Measurements from ENCODE around the gene GABRA1. TPM values are rescaled to one million over a fixed set of nuclear protein-coding genes. Genes with fewer than 3 reads are reported as not detected.

GABRA1 gene
- total and polyA plus RNA-seq, 2 donors (not counting 1 experiment from before 2014, with no cell fraction given) = not detected

DNA sequence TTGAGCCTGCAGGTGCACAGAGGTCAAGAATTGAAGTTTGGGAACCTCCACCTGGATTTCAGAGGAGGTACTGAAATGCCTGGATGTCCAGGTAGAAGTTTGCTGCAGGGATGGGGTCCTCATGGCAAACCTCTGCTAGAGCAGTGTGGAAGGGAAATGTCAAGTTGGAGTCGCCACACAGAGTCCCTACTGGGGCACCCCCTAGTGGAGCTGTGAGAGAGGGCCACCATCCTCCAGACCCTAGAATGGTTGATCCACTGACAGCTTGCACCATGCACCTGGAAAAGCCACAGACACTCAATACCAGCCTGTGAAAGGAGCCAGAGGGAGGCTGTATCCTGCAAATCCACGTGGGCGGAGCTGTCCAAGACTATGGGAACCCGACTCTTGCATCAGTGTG is 78.0 kb downstream of the GABRA1 start:
- Histone ChIP-seq H3K4me2 (replicated peaks; ENCODE audit: low read depth, low read length, poor library complexity, severe bottlenecking) (no peak overlapping the region), H3K36me3 (replicated peaks in 1 of 2; ENCODE audit: control extremely low read depth in 1 of 2, control insufficient read depth in 1 of 2, extremely low read depth in 1 of 2, insufficient read depth in 2 of 2, low read length in 1 of 2) (no peaks in the 10 kb centered on the region), H3K4me3 (ENCODE audit: control extremely low read depth in 1 of 5, extremely low read depth in 1 of 5, insufficient read depth in 1 of 5, low read depth in 2 of 5, low read length in 4 of 5) (no peak overlapping the region), H2AFZ (ENCODE audit: insufficient read depth, low read depth, low read length, poor library complexity, severe bottlenecking) (no peak overlapping the region), H3K4me1 (ENCODE audit: control insufficient read depth in 2 of 2, insufficient read depth in 2 of 2, low read length in 2 of 2) (no peaks in the 10 kb centered on the region), H3K27ac (ENCODE audit: low read length in 2 of 2) (no peak overlapping the region), H3K9ac (ENCODE audit: low read length) (no peak overlapping the region), H3K27me3 (replicated peaks in 1 of 4; ENCODE audit: control extremely low read depth in 1 of 4, control insufficient read depth in 3 of 4, insufficient read depth in 4 of 4, low read length in 3 of 4) (no peaks in the 10 kb centered on the region), H3K9me3 (ENCODE audit: control extremely low read depth in 1 of 3, control insufficient read depth in 2 of 3, insufficient read depth in 1 of 3, low read length in 2 of 3) (peaks cover 0 to 8% (median 0%) of the 10 kb centered on the region in 3 donors), H3K79me2 (ENCODE audit: control insufficient read depth, insufficient read depth, low read length) (no peaks in the 10 kb centered on the region), H4K20me1 (ENCODE audit: control insufficient read depth, insufficient read depth, low read length, poor library complexity, severe bottlenecking) (no peaks in the 10 kb centered on the region)
- no peak for ATAC-seq (ENCODE audit: low read depth)
- POLR2A ChIA-PET = no interaction called here
- Mint-ChIP-seq H3K4me3 (no peak overlapping the region), H3K27ac (no peak overlapping the region), H3K4me1 (no peaks in the 10 kb centered on the region), H3K9me3 (ENCODE audit: insufficient read depth) (peaks cover 6% of the 10 kb centered on the region), H3K27me3 (no peaks in the 10 kb centered on the region)
- TF ChIP-seq CTCF (IDR thresholded peaks at IDR 0.05) (no peak), EZH2 (IDR thresholded peaks at IDR 0.05; ENCODE audit: borderline replicate concordance, insufficient read depth, low read depth, low read length, poor library complexity, severe bottlenecking) (no peak)
- WGBS (ENCODE audit: insufficient coverage) = 88% methylated on average over 4 of the region's 4 CpGs
- CTCF ChIA-PET = no interaction called here
- intact Hi-C loops (cut with micrococcal nuclease) = no loop called here
- DNase-seq = no peak

DNA sequence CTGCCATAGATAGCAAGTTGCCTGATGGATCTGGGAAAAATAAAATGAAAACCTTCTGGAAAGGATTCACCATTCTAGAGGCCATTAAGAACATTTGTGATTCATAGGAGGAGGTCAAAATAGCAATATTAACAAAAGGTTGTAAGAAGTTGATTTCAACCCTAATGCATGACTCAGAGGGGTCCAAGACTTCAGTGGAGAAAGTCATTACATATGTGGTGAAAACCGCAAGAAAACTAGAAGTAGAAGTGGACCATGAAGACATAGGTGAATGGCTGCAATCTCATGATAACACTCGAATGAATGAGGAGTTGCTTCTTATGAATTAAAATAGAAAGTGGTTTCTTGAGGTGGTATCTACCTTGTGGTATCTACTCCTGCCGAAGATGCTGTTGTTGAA is 86.6 kb downstream of the GABRA1 start:
- no peak overlapping the region for H2AFZ ChIP-seq (ENCODE audit: insufficient read depth, low read depth, low read length, poor library complexity, severe bottlenecking)
- H3K79me2 ChIP-seq (ENCODE audit: control insufficient read depth, insufficient read depth, low read length) = no peaks in the 10 kb centered on the region
- no peaks in the 10 kb centered on the region for H4K20me1 ChIP-seq (ENCODE audit: control insufficient read depth, insufficient read depth, low read length, poor library complexity, severe bottlenecking)
- ChIA-PET POLR2A (no interaction called here), CTCF (no interaction called here)
- no peak overlapping the region for H3K27ac Mint-ChIP-seq
- WGBS (ENCODE audit: insufficient coverage) = 86% methylated on average over 1 of the region's 3 CpGs
- H3K4me1 ChIP-seq (ENCODE audit: control insufficient read depth in 2 of 2, insufficient read depth in 2 of 2, low read length in 2 of 2) = no peaks in the 10 kb centered on the region
- H3K4me3 ChIP-seq (ENCODE audit: control extremely low read depth in 1 of 5, extremely low read depth in 1 of 5, insufficient read depth in 1 of 5, low read depth in 2 of 5, low read length in 4 of 5) = no peak overlapping the region
- H3K27me3 Mint-ChIP-seq = no peaks in the 10 kb centered on the region
- H3K9me3 Mint-ChIP-seq (ENCODE audit: insufficient read depth) = no peaks in the 10 kb centered on the region
- no peak overlapping the region for H3K9ac ChIP-seq (ENCODE audit: low read length)
- no peaks in the 10 kb centered on the region for H3K4me1 Mint-ChIP-seq
- no peak overlapping the region for H3K4me2 ChIP-seq (replicated peaks; ENCODE audit: low read depth, low read length, poor library complexity, severe bottlenecking)
- no peak overlapping the region for H3K4me3 Mint-ChIP-seq
- no peaks in the 10 kb centered on the region for H3K36me3 ChIP-seq (replicated peaks in 1 of 2; ENCODE audit: control extremely low read depth in 1 of 2, control insufficient read depth in 1 of 2, extremely low read depth in 1 of 2, insufficient read depth in 2 of 2, low read length in 1 of 2)
- TF ChIP-seq CTCF (IDR thresholded peaks at IDR 0.05) (no peak), EZH2 (IDR thresholded peaks at IDR 0.05; ENCODE audit: borderline replicate concordance, insufficient read depth, low read depth, low read length, poor library complexity, severe bottlenecking) (no peak)
- H3K27ac ChIP-seq (ENCODE audit: low read length in 2 of 2) = no peak overlapping the region
- DNase-seq = no peak
- no peaks in the 10 kb centered on the region for H3K9me3 ChIP-seq (ENCODE audit: control extremely low read depth in 1 of 3, control insufficient read depth in 2 of 3, insufficient read depth in 1 of 3, low read length in 2 of 3)
- H3K27me3 ChIP-seq (replicated peaks in 1 of 4; ENCODE audit: control extremely low read depth in 1 of 4, control insufficient read depth in 3 of 4, insufficient read depth in 4 of 4, low read length in 3 of 4) = no peaks in the 10 kb centered on the region
- no peak for ATAC-seq (ENCODE audit: low read depth)
- intact Hi-C loops (cut with micrococcal nuclease) = no loop called here
